GM21423 (cell line): Measurements from ENCODE around the gene ZNF443.
"Not testable (repeated sequence)": the region's sequence is repeated elsewhere in the genome, so short reads cannot be mapped to it uniquely, and the experiment has no call there.

Source experiments
- ATAC-seq: cut with Tn5 transposase; IDR thresholded peaks from one replicate; pipeline ENCODE4 v1.9.1; 2021; ENCODE audit warnings: mild to moderate bottlenecking, moderate library complexity; ENCODE audit not compliant: unreplicated experiment

Gene ZNF443

DNA sequence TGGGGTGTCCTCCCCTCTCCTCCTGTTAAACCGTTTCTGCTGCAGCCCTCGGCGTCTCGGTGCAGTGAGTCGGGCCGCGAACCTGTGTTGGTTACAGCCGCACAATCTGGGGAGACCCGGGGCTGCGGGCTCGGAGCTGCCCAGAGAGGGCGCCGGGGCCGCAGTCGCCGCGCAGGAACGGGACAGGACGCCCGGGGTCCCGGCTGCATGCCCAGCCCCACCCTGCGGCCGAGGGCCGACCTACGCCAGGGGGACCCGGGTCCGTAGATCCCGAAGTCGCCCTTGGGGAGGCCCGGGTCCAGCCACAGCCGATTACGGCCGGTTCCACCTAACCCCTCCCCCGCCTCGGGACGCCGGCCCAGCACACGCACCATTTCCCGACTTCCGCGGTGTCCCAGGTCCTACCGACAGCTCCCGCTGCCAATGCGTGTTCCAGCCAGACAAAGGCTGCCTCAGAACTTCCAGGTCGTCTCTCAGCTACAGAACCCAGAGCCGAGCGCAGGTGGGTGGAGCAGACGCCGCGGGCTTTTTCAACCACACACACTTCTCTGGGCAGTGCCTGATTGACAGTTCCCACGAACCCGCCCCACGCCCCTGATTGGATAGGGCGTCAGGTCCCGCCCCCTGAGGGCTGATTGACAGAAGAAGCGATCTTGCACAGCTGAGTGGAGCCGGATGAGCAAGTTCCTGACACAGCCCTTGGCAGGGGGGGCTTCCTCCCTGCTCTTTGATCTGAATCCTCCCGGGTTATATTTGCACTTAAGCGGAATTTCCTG is at the start of gene ZNF443:
Gene ZNF443 (minus strand): TSS at position 481 of the 776 bp plus-strand sequence. CDS start 107 bp downstream, at position 374.
- peak; percentile 85 for ATAC-seq

DNA sequence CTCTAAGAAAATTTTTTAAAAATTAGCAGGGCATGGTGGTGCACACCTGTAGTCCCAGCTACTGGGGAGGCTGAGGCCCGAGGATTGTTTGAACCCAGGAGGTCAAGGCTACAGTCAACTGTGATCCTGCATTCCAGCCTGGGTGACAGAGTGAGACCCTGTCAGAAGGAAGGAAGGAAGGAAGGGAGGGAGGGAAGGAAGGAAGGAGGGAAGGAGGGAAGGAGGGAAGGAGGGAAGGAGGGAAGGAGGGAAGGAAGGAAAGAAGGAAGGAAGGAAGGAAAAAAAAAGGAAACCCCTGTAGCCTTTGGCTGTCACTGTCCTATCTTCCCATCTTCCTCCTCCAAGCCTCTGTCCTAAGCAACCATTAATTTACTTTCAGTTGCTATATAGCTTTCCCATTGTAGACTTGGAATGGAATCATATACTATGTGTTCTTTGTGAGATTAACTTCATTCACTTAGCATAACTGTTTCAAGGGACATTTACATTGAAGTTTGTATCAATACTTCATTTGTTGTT is 45.5 kb upstream of the ZNF443 start:
- ATAC-seq, result not testable (repeated sequence)

DNA sequence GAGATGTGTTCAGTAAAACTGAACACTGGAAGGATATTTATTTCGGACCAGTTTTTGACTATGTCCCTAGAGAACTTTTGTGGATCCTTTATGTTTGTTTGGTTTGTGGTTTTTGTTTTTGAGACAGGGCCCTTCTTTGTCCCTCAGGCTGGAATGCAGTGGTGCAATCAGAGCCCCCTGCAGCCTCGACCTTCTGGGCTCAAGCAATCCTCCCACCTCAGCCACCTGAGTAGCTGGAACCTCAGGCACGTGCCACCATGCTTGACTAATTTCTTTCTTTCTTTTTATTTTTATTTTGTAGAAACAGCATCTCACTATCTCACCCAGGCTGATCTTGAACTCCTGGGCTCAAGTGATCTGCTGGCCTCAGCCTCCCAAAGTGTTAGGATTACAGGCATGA is 44.8 kb upstream of the ZNF443 start:
- no peak for ATAC-seq

DNA sequence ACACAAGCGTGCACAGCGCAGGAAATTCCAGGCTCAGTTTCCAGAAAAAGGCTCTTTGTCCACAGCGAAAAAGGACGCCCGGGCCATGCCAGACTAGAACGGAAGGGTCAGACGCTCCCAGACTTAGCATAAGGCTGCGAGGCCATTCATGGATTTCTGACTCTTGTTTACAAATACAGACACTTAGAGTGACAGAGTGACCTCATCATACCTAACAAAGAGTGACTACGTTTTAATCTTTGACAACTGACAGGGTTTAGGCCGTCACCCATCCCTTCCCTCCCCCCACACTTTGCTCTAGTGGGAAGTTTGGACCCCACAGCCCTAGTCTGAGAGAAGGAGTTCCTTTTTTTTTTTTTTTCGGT is 44.2 kb upstream of the ZNF443 start:
- peak; percentile 8 for ATAC-seq

DNA sequence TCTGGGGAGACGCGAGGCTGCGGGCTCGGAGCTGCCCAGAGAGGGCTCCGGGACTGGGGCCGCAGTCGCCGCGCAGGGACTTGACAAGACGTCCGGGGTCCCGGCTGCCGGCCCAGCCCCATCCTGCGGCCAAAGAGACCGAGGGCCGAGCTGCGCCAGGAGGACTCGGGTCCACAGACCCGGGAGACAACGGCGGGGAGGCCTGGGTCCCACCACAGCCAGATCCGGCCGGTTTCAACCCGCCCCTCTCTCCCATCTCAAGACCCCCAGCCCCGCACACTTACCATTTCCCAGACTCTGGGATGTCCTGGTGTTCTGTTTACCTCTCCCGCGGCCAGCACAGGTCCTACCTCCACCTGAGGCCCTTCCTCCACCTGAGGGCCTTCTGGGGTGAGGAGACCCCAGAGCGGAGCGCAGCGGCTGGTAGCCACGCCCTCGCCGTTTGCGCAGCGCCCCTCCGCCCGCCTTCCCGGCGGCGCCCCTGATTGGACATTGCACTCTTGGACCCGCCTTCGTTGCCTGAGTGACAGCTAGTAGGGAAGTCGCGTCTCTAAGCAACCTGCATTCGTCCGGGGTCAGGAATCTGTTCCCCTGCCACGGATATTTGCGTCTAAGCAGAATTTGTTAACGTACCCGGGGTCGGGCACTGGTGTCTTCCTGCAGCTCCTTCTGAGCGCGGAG is 43.7 kb upstream of the ZNF443 start, which contains the start of gene ZNF709:
Gene ZNF709 (minus strand): TSS at position 446 of the 681 bp plus-strand sequence. CDS start 159 bp downstream, at position 287.
- ATAC-seq, result peak; percentile 92

DNA sequence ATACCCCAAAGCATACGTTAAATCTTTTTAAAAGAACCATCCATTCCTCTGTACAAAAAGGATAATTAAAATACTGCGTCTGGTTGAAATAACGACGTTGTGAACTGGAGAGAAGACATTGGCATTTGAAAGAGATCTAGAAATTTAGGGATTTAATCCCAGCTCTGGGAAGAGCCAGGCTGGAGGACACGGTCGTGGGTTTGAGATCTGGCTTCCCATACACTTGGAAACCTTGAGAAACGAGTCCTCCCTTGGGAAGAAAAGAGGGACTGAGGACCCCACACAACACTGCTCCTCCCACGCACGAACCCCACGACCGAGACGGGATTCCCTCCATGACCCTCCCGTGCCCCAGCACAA is 43.2 kb upstream of the ZNF443 start:
- no peak for ATAC-seq

DNA sequence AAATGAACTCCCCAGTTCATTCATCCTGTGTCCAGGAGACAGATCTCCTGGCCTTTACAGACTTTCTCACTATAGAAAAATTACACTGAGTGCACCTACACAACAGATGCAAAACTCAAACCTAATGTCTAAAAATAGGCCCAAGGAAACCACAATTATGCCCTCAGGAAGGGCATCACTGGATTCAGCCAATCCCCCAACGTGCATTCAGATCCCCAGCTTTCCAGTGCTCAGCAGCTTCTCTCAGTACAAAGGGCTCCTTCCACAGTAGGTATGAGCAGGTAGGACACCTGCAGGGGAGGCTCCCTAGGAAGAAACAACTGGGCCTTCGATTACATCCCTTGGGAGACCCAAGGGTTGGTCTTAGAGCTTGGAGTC is 41.7 kb upstream of the ZNF443 start:
- no peak for ATAC-seq

DNA sequence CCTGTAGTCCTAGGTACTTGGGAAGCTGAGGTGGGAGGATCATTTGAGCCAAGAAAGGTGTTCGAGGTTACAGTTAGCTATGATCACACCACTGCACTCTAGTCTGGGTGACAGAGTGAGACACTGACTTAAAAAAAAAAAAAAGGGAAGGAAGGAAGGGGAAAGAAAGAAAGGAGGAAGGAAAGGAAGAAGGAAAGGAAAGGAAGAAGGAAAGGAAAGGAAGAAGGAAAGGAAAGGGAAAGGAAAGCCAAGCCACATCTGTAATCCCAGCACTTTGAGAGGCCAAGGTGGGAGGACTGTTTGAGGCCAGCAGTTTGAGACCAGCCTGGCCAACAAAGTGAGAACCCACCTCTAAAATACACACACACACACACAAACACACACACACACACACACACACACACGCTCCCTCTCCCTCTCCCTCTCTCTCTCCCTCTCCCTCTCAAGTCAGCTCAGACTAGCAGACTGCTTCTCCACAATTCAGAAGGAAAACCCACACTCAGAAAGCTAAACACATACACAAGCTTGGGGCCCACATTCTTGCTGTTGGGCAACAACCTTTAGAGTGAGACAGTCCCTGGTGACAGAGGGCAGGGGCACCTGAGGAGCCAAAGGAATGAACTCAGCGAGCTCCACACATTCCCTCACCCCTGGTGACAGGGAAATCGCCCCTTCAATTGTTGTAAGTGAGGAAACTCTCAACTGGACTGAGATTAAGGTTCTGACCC is 41.1 kb upstream of the ZNF443 start:
- no peak for ATAC-seq

DNA sequence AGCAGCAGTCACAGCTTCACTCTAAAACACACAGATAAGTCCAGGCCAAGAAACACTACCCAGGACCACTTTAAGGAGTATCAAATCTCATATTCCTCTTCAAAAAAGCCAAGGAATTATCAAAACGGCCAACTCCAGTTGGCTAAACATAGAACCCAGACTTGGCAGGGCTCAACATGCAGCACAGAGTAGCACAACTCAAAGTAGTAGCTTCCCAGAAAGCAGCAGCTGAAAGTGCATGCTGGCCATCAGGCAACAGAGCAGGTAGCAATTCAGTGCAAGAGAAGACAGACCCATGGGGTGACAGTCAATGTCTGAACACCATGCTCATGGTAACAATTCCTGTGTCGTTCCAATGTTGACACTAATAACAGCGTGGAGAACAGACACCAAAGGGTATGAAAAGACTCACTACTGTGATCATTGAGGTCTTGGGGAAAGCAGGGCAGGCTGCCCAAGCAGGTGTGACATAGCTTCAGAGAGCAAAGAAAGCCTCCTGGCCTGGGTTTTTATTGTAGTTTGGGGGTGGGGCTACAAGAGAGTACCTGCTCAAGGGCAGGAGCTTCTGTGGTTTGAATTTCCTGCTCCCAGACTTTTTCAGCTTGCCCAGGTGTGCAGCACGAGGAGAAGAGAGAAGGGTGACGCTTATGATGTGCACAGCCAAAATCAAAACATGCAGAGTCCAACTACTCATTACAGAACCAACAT is 37.6 kb upstream of the ZNF443 start:
- no peak for ATAC-seq

DNA sequence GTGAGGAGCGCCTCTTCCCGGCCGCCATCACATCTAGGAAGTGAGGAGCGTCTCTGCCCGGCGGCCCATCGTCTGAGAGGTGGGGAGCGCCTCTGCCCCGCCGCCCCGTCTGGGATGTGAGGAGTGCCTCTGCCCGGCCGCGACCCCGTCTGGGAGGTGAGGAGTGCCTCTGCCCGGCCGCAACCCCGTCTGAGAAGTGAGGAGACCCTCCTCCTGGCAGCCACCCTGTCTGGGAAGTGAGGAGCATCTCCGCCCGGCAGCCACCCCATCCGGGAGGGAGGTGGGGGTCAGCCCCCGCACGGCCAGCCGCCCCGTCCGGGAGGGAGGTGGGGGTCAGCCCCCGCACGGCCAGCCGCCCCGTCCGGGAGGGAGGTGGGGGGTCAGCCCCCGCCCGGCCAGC is 26.8 kb upstream of the ZNF443 start:
- not testable (repeated sequence) for ATAC-seq

DNA sequence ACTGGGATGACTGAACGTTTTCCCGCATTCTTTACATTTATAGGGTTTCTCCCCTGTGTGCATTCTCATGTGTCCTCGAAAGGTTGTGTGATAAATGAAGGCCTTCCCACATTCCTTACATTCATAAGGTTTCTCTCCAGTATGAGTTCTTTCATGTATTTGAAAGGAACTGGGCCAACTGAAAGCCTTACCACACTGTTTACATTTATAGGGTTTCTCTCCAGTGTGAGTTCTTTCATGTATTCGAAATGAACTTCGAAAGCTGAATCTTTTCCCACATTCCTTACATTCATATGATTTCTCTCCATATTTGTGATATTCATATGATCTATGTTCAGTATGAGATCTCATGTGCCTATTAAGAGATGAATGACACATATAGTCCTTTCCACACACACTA is 24.4 kb upstream of the ZNF443 start:
- ATAC-seq, result no peak

DNA sequence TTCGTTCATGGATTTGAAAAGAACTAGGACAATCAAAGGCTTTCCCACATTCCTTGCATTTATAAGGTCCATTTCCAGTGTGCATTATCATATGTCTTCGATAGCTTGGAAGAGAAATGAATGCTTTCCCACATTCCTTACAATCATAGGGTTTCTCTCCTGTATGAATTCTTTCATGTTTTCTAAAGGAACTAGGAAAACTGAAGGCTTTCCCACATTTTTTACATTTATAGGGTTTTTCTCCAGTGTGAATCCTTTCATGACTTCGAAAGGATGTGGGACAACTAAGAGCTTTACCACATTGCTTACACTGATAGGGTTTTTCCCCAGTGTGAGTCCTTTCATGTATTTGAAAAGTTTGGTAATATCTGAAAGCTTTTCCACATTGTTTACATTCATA is 23.9 kb upstream of the ZNF443 start:
- ATAC-seq, result no peak

DNA sequence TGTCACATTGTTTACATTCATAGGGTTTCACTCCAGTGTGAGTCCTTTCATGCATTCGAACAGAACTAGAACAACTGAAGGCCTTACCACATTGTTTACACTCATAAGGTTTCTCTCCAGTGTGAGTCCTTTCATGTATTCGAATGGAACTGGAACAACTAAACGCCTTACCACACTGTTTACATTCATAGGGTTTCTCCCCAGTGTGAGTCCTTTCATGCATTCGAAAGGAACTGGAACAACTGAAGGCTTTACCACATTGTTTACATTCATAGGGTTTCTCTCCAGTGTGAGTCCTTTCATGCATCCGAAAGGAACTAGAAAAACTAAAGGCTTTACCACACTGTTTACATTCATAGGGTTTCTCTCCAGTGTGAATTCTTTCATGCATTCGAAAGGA is 23.3 kb upstream of the ZNF443 start:
- not testable (repeated sequence) for ATAC-seq

DNA sequence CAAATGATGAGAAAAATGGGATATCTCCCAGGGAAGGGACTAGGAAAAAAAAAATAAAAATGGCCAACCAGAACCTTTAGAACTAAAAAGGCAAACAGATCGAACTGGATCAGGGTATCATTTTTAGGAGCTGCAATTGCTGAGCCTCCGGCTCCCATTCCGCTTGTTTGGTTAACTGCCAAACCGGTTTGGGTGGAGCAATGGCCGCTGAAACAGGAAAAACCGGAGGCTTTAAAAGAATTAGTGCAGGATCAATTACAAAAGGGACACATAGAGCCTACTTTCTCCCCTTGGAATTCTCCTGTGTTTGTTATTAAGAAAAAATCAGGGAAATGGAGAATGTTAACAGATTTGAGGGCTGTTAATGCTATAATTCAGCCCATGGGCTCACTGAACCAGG is 12.7 kb upstream of the ZNF443 start:
- no peak for ATAC-seq

DNA sequence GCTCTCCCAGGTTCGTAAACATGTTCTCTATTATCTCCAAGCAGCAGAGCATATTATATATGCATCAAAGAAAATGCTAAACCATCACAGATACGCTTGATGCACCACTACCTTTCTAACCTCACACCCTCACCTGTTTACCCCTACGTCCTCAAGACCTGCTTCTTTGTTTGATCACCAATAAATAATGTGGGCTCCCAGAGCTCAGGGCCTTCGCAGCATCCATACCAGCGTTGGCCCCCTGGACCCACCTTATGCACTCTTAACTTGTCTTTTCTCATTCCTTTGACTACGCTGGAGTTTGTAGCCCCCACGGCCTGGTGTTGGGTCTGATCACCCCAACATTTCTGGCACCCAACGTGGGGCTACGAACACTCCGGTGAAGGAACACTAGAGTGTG is 10.0 kb upstream of the ZNF443 start:
- no peak for ATAC-seq

DNA sequence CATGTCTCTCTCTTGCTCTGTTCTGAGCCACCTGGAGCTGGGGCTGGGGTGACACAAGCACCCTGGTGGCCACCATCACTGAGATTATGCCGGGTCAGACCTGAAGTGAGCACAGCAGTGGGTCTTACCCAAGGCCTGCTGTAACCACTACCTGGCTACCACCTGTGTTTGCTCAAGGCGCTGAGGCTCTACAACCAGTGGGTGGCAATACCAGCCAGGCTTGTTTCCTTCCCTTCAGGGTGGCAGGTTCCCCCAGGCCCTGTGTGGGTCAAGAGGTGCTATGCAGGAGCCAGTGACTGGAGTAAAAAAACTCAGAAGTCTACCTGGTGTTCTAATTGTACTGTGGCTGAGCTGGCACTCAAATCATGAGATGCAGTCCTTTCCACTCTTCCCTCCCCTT is 8.0 kb upstream of the ZNF443 start:
- no peak for ATAC-seq

DNA sequence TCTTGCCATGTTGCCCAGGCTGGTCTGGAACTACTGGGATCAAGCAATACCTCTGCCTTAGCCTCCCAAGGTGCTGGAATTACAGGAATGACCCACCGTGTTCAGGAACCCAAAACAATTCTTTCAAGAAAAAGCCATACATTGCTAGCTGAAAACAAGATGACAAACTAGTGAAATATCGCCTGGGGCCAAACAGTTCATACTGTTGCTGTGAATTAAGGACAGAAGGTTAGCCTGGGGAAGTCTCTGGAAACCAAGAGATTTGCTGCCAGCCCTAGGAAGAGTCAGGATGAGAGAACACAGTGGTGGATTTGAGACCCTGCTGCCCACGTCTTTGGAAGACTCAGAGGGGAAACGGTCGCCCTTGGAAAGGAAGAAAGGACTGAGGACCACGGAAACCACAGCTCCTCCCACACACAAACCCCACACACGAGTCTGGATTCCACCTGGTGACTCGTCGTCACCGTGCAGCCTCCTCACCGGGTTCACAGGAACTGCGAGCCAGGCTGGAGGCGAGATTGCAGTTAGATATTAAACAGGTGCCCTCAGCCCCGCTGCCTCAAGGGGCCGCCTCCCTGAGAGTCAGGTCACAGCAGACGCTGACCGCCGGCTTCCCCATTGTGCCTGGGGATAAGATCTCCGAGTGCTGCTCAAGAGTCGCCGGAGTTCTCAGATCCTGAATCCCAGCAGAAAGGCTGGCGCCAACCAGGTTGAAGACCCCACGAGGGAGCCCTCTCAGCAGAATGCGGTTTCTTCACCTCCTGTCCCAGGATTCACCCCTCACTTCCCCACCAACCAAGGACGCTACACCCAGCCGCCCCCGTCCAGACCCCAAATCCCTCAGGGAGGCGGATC is 908 bp downstream of the ZNF443 start:
- peak; percentile 43 for ATAC-seq

DNA sequence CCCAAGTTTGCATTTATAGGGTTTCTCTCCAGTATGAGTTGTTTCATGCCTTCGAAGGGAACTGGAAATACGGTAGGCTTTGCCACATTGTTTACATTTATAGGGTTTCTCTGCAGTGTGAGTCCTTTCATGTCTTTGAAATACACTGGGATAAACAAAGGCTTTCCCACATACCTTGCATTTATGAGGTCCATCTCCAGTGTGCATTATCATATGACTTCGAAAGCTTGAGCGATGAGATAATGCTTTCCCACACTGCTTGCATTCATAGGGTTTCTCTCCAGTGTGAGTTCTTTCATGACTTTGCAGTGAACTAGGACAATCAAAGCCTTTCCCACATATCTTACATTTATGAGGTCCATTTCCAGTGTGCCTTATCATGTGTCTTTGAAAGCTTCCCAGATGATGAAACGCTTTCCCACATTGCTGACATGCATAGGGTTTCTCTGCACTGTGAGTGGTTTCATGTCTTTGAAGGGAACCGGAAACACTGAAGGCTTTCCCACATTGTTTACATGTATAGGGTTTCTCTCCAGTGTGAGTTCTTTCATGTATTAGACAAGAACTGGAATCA is 10.0 kb downstream of the ZNF443 start:
- ATAC-seq, result not testable (repeated sequence)

DNA sequence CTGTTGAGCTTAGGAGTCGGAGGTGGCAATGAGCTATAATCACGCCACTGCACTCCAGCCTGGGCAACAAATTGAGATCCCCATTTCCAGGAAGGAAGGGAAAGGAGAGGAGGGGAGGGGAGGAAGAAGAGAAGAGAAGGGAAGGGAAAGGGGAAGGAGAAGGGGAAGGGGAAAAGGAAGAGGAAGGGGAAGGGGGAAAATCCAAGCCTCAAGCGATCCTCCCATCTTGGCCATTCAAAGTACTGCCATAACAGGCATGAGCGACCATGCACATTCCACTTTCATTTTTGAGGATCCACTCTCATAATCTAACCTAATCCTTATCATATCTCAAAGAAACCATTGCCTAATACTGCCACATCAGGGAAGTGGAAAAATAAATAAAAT is 14.9 kb downstream of the ZNF443 start:
- ATAC-seq, result no peak
